CD4-positive, alpha-beta T cell (primary cell): ENCODE data around the gene SLC16A9. TPM values are rescaled to one million over a fixed set of nuclear protein-coding genes. Genes with fewer than 3 reads are reported as not detected.
A peak's percentile ranks its signal among the peaks of the same experiment; 100 is the strongest.

Source experiments
- ATAC-seq: fragments of 200-7000 bp; cut with Tn5 transposase; one replicate; pipeline ENCODE4 v1.10.0; 2022; ENCODE audit warnings: mild to moderate bottlenecking; ENCODE audit not compliant: poor library complexity
- CTCF ChIA-PET: fragments of 350-600 bp; sonication (Branson Sonifier 250); formaldehyde crosslinking; loops from one replicate; lab custom pipeline; 2021; ENCODE audit warnings: antibody characterized with exemption, inconsistent platforms; lab: Charles Lee
- POLR2A ChIA-PET: fragments of 350-600 bp; sonication (Branson Sonifier 250); formaldehyde crosslinking; loops from one replicate; lab custom pipeline; 2021; ENCODE audit warnings: antibody characterized with exemption, inconsistent platforms; lab: Charles Lee
- DNase-seq, 14 experiments: peaks; one replicate each; pipeline ENCODE4 v3.0.0-alpha.2; 2013 to 2020; ENCODE audit warnings: mixed read lengths in 2 of 14
- H3K27ac ChIP-seq, 2 donors: one replicate each; pipeline versions ENCODE4 v1.5.1 to v1.7.0; 2013; ENCODE audit warnings: low read length in 2 of 2, low read depth in 1 of 2, mild to moderate bottlenecking in 1 of 2
- H3K27me3 ChIP-seq, 2 experiments: 1 replicate in 1 of 2; 2 replicates in 1 of 2; pipeline versions ENCODE4 v1.6.1 to v1.7.0; 2013; ENCODE audit warnings: low read length in 2 of 2, control low read depth in 1 of 2, mild to moderate bottlenecking in 1 of 2, moderate library complexity in 1 of 2; ENCODE audit not compliant: insufficient read depth in 2 of 2, control insufficient read depth in 1 of 2
- H3K36me3 ChIP-seq: one replicate; pipeline ENCODE4 v1.6.1; 2013; ENCODE audit warnings: low read length, control low read depth; ENCODE audit not compliant: insufficient read depth
- H3K4me1 ChIP-seq: one replicate; pipeline ENCODE4 v1.6.1; 2013; ENCODE audit warnings: low read length, control low read depth; ENCODE audit not compliant: insufficient read depth
- H3K4me3 ChIP-seq: one replicate; pipeline ENCODE4 v1.5.1; 2013; ENCODE audit warnings: mild to moderate bottlenecking, low read length, moderate library complexity
- H3K9me3 ChIP-seq, 2 experiments: 1 replicate in 1 of 2; 2 replicates in 1 of 2; pipeline versions ENCODE4 v1.6.1 to v1.7.0; 2013; ENCODE audit warnings: low read length in 2 of 2, mild to moderate bottlenecking in 2 of 2, control low read depth in 1 of 2, moderate library complexity in 1 of 2; ENCODE audit not compliant: control insufficient read depth in 1 of 2, insufficient read depth in 1 of 2
- H3K27ac Mint-ChIP-seq: one replicate; pipeline ENCODE4 v1.8.0; 2020; ENCODE audit warnings: mixed read lengths
- H3K27me3 Mint-ChIP-seq: one replicate; pipeline ENCODE4 v1.8.0; 2021; ENCODE audit warnings: mixed read lengths
- H3K36me3 Mint-ChIP-seq: one replicate; pipeline ENCODE4 v1.8.0; 2021; ENCODE audit warnings: low read depth, mixed read lengths
- H3K4me1 Mint-ChIP-seq: one replicate; pipeline ENCODE4 v1.8.0; 2021; ENCODE audit warnings: low read depth, mixed read lengths
- H3K4me3 Mint-ChIP-seq: one replicate; pipeline ENCODE4 v1.8.0; 2020; ENCODE audit warnings: mild to moderate bottlenecking, mixed read lengths
- H3K9me3 Mint-ChIP-seq: one replicate; pipeline ENCODE4 v1.8.0; 2020; ENCODE audit warnings: mixed read lengths
- CTCF ChIP-seq: fragments of 200-600 bp; IDR thresholded peaks from one replicate; pipeline ENCODE4 v1.8.0; 2022; ENCODE audit warnings: antibody characterized with exemption, mild to moderate bottlenecking
- intact Hi-C, 2 experiments: fragments of 100-400 bp; cut with DNase I in 1 of 2; cut with micrococcal nuclease in 1 of 2; formaldehyde crosslinking; loops; one replicate each; pipeline versions ENCODE4 v1.15.1 to v1.9.0; 2023 to 2025; cut with DNase I, micrococcal nuclease
- polyA plus RNA-seq, 2 donors: library from polyadenylated mRNA; unstranded; fragments of 120-200 nt; gene quantifications; one replicate each; pipeline ENCODE4 v1.2.1, GENCODE V29; 2013
- total RNA-seq, 174 experiments: library from RNA in 2 of 174; stranded (reverse) in 2 of 174; gene quantifications; one replicate each; pipeline ENCODE4 v1.2.3 and lab custom pipeline; 2021 to 2026

SLC16A9 gene
- not detected for total RNA-seq
- 0.03 TPM for polyA plus RNA-seq (2013, experiment 1 of 2)
- polyA plus RNA-seq (2013, experiment 2 of 2): 0.11 TPM
- 0 to 6.6 (median 0.11) reads per million in 172 experiments for total RNA-seq (lab: John Stamatoyannopoulos, UW)

GRCh38 chr10:59709395-59710125, at the start of gene SLC16A9:
Gene SLC16A9 (minus strand): TSS chr10:59709850. CDS start chr10:59684291, 25,559 bp downstream.
- Histone ChIP-seq H3K27ac (no peak within 1 kb of the TSS), H3K4me3 (no peak within 1 kb of the TSS), H3K4me1 (peaks cover 9% of the 10 kb centered on the region), H3K36me3 (no peaks in the 10 kb centered on the region), H3K9me3 (peaks cover 0 to 6% of the 10 kb centered on the region in 2 experiments), H3K27me3 (peaks cover 19 to 31% of the 10 kb centered on the region in 2 experiments)
- ATAC-seq: no peak
- peak in 5 of 14 experiments; percentile 1 to 21 (median 14) for DNase-seq
- CTCF ChIA-PET: no interaction called here
- POLR2A ChIA-PET: no interaction called here
- no peaks in the 10 kb centered on the region for H3K9me3 Mint-ChIP-seq
- H3K4me3 Mint-ChIP-seq: no peak within 1 kb of the TSS
- H3K36me3 Mint-ChIP-seq: no peaks in the 10 kb centered on the region
- no peak within 1 kb of the TSS for H3K27ac Mint-ChIP-seq
- H3K27me3 Mint-ChIP-seq: peaks cover 79% of the 10 kb centered on the region
- no peak for TF ChIP-seq CTCF
- intact Hi-C loops: no loop called here
- H3K4me1 Mint-ChIP-seq: no peaks in the 10 kb centered on the region

- Histone ChIP-seq H3K4me3 (no peak overlapping the region), H3K36me3 (no peaks in the 10 kb centered on the region), H3K27ac (no peak overlapping the region), H3K27me3 (no peaks in the 10 kb centered on the region), H3K9me3 (no peaks in the 10 kb centered on the region), H3K4me1 (no peaks in the 10 kb centered on the region)
- intact Hi-C loops: no loop called here
- Mint-ChIP-seq H3K9me3 (no peaks in the 10 kb centered on the region), H3K27me3 (no peaks in the 10 kb centered on the region), H3K36me3 (no peaks in the 10 kb centered on the region), H3K4me3 (no peak overlapping the region), H3K4me1 (no peaks in the 10 kb centered on the region), H3K27ac (no peak overlapping the region)
- ChIA-PET CTCF (no interaction called here), POLR2A (no interaction called here)
- no peak for ATAC-seq
- TF ChIP-seq CTCF: no peak
- no peak for DNase-seq
Measured at GRCh38 chr10:59757966-59758365, 48.3 kb upstream of the SLC16A9 start.

- Histone ChIP-seq H3K4me1 (no peaks in the 10 kb centered on the region), H3K27ac (no peak overlapping the region), H3K36me3 (no peaks in the 10 kb centered on the region), H3K4me3 (no peak overlapping the region), H3K27me3 (no peaks in the 10 kb centered on the region), H3K9me3 (no peaks in the 10 kb centered on the region)
- POLR2A ChIA-PET: no interaction called here
- Mint-ChIP-seq H3K4me3 (no peak overlapping the region), H3K27ac (no peak overlapping the region), H3K9me3 (no peaks in the 10 kb centered on the region), H3K36me3 (no peaks in the 10 kb centered on the region), H3K4me1 (no peaks in the 10 kb centered on the region), H3K27me3 (peaks cover 17% of the 10 kb centered on the region)
- no peak for TF ChIP-seq CTCF
- intact Hi-C loops: no loop called here
- CTCF ChIA-PET: no interaction called here
- ATAC-seq (no peak), DNase-seq (no peak)
Measured at GRCh38 chr10:59754951-59755350, 45.3 kb upstream of the SLC16A9 start.
